GM21360 (cell line): ENCODE measurements around the gene CCDC91.
"Not testable (repeated sequence)": the region's sequence is repeated elsewhere in the genome, so short reads cannot be mapped to it uniquely, and the experiment has no call there.

Source experiments
- ATAC-seq: cut with Tn5 transposase; IDR thresholded peaks from one replicate; pipeline ENCODE4 v1.9.1; 2021; ENCODE audit warnings: mild to moderate bottlenecking, moderate library complexity; ENCODE audit not compliant: unreplicated experiment

The CCDC91 gene

DNA sequence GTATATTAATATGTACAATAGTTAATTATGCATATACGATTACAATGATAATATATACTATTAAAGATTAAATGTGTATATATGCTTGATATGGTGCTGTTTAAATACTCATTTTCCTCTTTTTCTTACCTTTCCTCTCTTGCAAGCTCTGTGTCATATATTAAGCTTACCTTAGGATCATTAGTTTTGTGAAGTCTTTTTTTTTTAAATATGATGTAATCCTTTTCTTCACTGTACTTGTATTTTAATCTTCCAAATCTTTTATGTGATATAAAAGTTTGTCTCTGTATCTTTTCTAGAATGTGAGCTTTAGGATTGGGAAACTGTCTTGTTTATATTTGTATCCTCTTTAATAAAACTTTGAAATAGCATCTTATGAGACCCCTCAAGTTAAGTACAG lies 88.7 kb downstream of the CCDC91 start:
- no peak for ATAC-seq

DNA sequence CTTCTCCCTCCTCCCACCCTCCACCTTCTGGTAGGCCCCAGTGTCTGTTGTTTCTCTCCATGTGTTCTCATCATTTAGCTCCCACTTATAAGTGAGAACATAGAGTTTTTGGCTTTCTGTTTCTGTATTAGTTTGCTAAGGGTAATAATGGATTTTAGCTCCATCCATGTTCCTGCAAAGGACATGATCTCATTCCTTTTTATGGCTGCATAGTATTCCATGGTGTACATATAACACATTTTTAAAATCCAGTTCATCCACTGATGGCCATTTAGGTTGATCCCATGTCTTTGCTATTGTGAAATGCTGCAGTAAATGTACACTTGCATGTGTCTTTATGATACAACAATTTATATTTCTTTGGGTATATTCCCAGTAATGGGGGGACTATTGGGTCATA lies 96.1 kb downstream of the CCDC91 start:
- ATAC-seq = no peak

DNA sequence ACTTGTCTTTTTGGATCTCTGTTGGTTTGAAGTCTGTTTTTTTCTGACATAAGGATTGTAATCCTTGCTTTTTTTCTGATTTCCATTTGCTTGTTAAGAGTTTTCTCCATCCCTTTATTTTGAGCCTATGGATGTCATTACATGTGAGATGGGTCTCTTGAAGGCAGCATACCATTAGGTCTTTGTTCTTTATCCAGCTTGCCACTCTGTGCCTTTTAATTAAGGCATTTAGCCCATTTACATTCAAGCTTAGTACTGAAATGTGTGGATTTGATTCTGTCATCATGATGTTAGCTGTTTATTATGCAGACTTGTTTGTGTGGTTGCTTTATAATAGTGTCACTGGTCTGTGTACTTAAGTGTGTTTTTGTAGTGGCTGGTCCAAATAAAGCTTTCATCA lies 100.0 kb downstream of the CCDC91 start:
- ATAC-seq = no peak

DNA sequence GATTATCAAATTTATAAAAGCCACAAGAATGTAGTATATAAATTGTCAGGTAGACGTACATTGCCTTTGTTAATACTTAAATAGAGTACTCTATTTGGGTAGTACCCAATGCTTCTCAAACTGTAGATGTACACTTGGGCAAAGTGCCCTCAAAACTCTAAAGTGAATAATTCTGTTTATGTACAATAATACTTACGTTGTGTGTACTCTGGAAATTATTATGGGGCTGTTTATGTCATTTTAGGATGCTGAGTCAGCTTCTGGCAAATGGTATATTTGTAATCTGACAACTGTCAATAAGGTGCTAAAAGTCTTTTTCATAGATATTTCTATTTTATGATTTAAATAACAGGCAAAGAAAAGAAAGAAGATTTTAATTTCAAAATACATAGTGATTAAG lies 102.4 kb downstream of the CCDC91 start:
- no peak for ATAC-seq

DNA sequence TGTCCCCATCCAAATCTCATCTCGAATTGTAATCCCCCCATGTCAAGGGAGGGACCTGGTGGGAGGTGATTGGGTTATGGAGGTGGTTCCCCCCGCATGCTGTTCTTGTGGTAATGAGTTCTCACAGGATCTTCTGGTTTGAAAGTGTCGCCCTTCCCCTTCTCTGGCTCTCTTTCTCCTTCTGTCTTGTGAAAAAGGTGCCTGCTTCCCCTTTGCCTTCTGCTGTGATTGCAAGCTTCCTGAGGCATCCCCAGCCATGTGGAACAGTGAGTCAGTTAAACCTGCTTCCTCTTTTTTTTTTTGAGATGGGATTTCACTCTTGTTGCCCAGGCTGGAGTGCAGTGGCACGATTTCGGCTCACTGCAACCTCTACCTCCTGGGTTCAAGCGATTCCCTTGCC lies 104.0 kb downstream of the CCDC91 start:
- ATAC-seq = no peak

DNA sequence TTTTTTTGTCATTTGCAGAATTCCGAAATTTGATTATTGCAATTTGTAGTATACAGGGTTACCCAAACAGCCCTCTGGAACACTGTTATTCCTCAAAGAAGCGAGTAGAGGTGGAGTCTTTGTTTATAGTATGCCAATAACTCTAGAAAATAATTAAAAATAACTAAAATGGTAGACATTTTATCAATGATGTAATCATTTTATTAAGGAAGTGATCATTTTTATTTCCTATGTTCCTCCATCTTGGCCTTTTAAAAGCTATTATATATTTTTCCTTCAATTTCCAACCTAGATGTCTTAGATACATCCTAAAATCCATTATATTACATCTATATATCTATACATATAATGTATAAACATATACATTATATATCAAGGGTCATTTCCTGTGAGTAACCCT lies 106.0 kb downstream of the CCDC91 start:
- no peak for ATAC-seq

DNA sequence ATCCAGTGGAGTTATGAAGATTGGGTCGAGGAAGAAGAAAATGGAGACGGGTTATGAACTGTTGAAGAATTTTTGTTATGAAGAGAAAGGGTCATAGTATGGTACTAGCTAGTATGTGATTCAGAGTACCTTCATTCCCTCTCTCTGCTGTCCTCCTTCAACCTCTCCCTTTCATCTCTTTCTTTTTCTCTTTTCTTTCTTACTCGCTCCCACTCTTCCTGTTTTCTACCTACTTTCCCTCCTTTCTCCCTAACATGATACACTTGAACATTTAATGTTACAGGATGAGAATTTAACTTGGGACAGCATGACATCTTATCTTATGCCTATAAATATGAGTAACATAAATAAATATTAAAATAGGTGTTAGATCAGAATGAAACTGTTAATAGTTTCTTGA lies 112.9 kb downstream of the CCDC91 start:
- no peak for ATAC-seq

DNA sequence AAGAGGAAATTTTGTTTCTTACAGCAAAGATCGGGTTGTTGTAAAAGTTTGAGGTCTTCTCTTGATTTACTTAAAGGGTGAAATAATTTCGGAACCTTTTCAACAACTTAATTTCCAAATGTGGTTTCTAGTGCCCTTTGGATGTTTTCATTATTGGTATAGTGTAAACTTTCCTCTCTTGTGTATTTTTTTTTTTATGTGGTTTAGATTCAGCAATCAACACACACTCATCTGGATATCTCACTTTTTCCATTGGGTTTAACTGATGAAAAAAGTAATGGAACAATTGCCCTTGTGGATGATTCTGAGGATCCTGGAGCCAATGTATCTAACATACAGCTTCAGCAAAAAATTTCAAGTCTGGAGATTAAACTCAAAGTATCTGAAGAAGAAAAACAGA lies 116.3 kb downstream of the CCDC91 start:
- ATAC-seq = no peak

DNA sequence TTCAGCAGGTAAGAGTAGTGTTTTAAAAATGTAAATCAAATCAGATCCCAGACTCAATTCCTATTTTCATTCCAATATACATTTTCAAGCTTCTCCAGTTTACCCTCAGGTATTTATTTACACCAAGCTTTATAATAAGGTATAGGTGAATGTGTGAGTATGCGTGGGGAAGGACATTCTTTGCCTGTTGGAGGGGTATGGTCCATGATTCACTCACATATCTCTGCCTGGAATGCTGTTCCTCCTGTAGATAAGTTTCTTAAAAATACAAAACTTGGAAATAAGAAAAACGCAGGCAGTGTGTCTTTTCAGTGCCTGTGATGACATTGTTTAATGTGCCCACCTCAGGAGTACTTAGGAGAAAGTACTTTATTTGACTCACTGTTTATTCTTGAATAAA lies 118.6 kb downstream of the CCDC91 start:
- ATAC-seq = no peak

DNA sequence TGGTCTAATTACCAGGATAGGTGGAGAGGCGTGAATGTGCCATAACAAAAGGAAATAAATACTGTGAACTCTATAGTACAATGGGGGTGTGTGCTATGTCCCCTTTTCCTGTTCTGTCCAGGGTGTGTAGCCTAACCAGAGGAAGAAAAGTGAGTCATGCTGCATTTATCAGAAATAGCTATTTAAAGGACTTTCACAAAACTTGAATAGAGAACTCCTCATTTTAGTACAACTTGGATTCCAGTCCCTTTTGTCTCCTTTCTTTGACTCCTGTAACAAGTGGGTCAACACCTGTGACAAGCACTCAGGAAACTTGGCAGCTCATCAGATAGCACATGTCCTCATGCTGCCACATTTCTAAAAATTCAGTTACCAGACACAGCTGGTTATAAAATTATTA lies 123.4 kb downstream of the CCDC91 start:
- no peak for ATAC-seq

DNA sequence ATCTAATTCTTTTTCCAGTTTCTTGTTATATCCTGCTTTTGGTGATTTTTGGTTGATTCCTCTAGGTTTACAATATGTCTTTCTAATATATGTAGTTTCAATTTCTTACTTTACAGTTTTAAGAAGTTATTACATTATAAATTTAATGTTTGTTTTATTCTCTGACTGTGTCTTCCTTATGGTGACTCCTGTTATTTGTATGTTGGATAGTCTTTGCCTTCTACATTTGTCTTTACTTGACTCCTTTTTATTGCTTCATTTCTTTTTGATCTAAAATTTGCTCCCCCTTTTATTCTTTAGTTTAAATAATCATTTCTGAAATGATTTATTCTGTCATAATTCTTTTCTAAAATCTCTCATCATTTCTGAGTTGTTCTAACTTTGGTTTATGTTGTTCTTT lies 125.8 kb downstream of the CCDC91 start:
- ATAC-seq = no peak

DNA sequence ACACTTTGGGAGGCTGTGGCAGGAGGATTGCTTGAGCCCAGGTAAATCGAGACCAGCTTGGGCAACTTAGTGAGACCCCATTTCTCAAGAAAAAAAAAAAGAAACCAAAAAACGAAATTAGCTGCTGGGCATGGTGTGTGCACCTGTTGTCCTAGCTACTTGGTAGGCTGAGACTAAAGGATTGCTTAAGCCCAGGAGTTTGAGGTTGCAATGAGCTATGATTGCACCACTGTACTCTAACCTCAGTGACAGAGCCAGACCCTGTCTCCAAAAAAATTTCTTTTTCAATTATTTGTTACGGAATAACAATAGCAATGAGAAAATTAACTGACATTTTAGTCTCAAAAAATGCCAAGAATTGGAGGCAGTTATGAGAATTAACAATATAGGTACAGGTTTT lies 128.0 kb downstream of the CCDC91 start:
- no peak for ATAC-seq

DNA sequence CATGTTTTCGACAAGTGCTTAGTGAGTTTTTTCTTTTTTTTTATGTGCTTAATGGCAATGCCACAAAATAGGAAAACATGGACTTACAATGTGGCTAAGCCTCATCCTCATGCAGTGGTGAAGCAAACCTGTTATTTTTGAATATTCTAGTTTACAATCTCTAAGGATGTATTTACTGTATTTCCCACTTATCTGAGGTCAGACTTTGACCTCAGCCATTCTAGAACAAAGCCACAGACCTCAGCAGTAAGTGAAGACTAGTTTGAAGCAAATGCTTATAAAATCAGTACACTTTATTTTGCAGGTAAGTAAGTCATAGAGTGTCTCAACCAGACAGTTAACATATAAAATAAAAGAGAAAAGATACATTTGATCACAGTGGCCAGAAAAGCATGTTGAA lies 130.1 kb downstream of the CCDC91 start:
- no peak for ATAC-seq

DNA sequence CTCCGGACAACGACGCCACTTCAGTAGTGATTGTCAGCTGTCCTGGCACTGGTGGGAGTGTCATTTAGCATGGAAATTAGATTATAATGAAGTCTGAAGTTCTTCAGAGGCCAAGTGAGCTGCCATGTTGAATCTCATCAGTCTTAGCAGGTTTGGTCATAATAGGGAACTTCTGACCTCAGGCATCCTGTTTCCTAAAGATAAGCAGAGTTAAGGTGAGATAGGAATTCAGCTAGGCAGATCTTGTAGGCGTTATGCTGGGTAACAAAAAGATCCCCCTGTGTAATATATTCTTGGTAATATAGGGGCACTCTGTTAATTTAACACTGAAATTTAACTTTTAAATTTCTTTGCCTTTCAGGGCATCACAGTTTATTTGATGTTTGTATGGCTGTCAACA lies 137.5 kb downstream of the CCDC91 start:
- no peak for ATAC-seq

DNA sequence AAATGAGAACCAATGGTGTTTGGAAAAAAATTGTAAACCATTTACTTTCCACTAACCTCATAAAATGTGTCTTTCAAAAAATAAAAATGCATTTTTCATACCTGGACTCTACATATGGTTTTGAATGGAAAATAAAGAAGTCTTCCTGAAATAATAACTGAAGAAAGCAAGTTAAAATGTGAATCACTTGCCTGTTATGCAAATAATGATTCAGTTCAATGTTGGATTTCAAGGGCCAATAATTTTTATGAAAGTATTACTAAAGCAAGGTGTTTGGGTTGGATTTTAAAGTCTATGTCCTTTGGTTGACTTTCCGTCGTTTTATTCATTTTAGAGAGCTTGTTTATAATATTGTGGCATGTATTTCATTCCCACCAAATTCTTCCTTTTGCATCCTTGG lies 138.7 kb downstream of the CCDC91 start:
- ATAC-seq = no peak

DNA sequence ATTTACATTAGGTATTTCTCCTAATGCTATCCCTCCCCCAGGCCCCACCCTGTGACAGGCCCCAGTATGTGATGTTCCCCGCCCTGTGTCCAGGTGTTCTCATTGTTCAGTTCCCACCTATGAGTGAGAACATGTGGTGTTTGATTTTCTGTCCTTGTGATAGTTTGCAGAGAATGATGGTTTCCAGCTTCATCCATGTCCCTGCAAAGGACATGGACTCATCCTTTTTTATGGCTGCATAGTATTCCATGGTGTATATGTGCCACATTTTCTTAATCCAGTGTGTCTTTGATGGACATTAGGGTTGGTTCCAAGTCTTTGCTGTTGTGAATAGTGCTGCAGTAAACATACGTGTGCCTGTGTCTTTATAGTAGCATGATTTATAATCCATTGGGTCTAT lies 139.5 kb downstream of the CCDC91 start:
- ATAC-seq = not testable (repeated sequence)

DNA sequence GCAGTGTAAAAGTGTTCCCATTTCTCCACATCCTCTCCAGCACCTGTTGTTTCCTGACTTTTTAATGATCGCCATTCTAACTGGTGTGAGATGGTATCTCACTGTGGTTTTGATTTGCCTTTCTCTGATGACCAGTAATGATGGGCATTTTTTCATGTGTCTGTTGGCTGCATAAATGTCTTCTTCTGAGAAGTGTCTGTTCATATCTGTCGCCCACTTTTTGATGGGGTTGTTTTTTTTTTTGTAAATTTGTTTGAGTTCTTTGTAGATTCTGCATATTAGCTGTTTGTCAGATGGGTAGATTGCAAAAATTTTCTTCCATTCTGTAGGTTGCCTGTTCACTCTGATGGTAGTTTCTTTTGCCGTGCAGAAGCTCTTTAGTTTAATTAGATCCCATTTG lies 140.0 kb downstream of the CCDC91 start:
- ATAC-seq = not testable (repeated sequence)

DNA sequence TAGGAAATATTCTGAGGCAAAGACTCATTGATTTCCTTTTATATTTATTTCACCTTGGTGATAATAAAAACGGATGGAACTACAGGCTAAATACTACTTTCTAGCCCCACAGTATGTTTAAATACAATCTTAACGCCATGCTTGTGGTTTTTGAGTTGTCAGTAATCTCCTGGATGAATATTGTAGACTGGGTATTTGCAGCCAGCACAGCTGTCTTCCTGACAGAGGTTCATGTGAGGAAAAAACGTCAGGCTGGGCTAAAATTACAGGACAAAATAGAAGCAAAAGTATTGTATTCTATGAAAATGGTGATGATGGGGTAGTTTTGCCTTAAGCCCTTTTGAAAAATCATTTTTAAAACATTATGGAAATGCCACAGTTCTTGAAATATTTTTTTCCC lies 140.9 kb downstream of the CCDC91 start:
- no peak for ATAC-seq

DNA sequence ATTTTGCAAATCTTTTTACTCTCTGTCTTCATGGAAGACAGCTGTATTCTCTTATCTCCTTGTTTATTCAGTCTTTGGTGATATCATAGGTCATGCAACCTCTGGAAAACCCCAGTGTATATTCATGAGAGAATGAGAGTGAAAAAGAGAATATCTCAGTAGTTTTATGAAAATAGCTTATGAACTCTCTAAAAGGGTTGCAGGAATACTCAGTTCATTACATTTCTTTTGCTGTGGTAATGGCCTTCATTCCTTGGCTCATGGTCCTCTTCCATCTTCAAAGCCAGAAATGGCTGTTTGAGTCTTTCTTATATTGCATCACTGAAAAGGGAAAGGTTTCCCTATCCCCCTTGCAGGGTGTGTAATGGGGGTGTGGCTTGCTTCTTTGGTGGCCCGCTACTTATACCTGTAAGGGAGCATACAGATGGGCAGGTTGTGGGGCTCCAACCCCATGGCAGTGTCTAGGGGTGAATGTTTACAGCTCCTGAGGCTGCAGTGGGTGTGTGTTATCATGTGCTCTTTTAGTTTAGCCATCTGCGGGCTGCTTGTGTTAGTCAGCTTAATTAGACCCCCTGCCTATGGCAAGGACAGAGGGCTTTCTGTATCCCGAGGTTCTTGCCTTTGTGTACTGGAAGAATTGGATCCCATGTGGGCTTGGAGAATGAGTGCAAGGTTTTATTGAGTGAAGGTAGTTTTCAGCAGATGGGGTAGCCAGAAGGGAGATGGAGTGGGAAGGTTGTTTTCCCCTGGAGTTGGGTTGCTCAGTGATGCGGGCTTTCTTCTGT lies 150.2 kb downstream of the CCDC91 start:
- ATAC-seq = no peak

DNA sequence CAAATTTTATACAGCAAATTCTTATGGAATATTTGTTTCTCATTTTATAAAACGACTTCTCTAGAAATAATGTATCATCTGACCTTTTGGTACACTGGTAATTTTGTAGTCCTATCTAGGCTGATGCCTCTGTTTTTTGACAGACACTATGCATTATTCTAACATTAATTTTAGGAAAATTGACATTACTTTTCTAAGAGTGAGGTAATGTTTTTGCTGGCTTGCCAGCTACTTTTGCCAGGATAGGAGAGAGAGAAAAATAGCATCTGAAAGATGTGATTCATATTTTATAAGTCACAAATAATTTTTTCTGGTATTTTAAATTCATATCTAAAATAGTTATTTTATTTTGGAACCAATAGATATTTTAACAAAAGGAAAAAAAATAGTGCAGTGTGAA lies 153.5 kb downstream of the CCDC91 start:
- ATAC-seq = no peak

DNA sequence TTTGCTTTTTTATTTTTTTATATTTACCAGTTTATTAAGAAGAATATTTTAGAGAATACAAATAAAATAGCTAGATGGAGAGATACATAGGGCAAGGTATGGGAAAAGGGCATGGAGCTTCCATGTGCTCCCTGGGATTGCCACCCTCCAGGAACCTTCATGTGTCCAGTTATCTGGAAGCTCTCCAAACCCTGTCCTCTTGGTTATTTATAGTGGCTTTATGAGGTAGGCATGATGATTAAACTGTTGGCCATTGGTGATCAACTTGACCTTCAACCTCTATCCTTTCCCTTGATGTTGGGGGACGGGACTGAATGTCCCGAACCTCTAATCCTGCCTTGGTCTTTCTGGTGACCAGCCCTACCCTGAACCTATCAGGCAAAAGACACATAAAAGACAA lies 156.3 kb downstream of the CCDC91 start:
- ATAC-seq = no peak

DNA sequence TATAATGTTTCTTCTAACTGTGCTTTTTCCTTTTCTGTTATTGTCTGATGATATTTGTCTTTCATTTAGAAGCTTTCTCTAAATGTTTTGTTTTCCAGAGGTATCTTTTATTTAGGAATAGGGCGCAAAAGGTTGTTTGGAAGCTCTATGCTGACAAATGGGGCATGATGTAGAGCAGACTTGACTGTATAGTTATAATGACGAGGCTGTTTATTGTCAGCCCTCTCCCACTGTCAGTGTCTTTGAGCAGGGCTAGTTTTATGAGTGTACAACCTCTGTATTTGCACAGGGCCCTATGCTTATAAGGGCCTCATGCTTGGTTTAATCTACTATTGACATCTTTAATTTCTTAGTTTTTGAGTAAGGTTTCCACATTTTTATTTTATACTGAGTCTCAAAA lies 158.9 kb downstream of the CCDC91 start:
- no peak for ATAC-seq

DNA sequence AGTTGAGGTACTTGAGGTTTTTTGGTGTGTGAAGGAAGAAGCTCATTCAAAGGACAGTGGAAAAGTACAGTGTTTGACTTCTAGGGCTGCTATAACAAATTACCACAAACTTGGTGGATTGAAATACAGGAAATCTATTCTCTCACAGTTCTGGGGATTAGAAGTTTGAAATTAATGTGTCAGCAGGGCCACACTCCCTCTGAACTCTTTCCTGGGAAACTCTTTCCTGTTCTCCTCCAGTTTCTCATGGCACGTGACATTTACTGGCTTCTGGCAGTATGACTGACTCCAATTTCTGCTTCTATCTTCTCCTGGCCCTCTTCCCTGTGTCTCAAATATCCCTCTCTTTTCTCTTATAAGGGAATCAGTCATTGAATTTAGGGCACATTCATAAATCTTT lies 160.2 kb downstream of the CCDC91 start:
- no peak for ATAC-seq
